ENCODE results near the gene EXOG.

- TF ChIP-seq POLR2AphosphoS5 (IDR thresholded peaks at IDR 0.05; ENCODE audit: low read depth, low read length) (no peak), TAF1 (IDR thresholded peaks at IDR 0.05; ENCODE audit: borderline replicate concordance, insufficient read depth, low read length) (no peak), SIN3A (IDR thresholded peaks at IDR 0.05; ENCODE audit: borderline replicate concordance, insufficient read depth, low read length) (no peak), REST (IDR thresholded peaks at IDR 0.05; ENCODE audit: insufficient read depth in 1 of 2, low read depth in 2 of 2, low read length in 2 of 2) (no peak)
These were observed 42.7 kb downstream of the EXOG start for GRCh38 chr3:38538773-38539353.

Measured in PFSK-1 (cell line).